ENCODE results near the gene SLC9A5.

SLC9A5 gene

GRCh38 chr16:67216612-67217490 is 31.9 kb upstream of the SLC9A5 start:
- no peak overlapping the region for H3K9ac ChIP-seq (ENCODE audit: low read depth, low read length)
- no peak for ATAC-seq (ENCODE audit: insufficient read depth, low read depth)
- no peak for TF ChIP-seq EZH2 (IDR thresholded peaks at IDR 0.05; ENCODE audit: borderline replicate concordance, low read depth, low read length, severe bottlenecking)
- no peak for TF ChIP-seq CTCF (IDR thresholded peaks at IDR 0.05; ENCODE audit: borderline replicate concordance, extremely low read depth, low read length, poor library complexity, severe bottlenecking)

DNA sequence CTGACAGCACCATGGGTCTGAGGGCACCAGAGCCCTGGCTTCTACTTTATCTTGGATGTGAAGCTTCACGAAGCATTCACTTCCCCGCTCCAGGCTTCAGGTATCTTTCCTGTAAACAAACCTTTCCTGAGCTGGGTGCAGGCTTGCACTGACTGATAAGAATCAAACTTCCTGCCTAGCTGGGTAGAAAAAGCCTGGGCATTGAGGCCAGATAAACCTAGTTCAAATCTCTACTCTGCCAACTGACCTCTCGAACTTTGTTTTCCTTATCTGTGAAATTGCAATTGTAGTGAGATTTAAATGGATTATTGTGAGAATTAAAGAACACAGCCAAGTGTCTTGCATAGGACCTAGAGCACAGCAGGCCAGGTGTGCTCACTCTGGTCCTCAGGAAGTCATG is 24.8 kb upstream of the SLC9A5 start:
- peaks cover 33% of the 10 kb centered on the region for H3K4me1 ChIP-seq (ENCODE audit: insufficient read depth, low read length)
- no peak for TF ChIP-seq EZH2 (IDR thresholded peaks at IDR 0.05; ENCODE audit: borderline replicate concordance, low read depth, low read length, severe bottlenecking)
- no peak for TF ChIP-seq CTCF (IDR thresholded peaks at IDR 0.05; ENCODE audit: borderline replicate concordance, extremely low read depth, low read length, poor library complexity, severe bottlenecking)
- H3K4me3 ChIP-seq (ENCODE audit: low read depth in 1 of 2, low read length in 2 of 2) = no peak overlapping the region
- H2AFZ ChIP-seq (ENCODE audit: low read depth, low read length) = no peak overlapping the region
- H3K27me3 ChIP-seq (ENCODE audit: insufficient read depth, low read length, poor library complexity) = no peaks in the 10 kb centered on the region
- peaks cover 28% of the 10 kb centered on the region for H3K79me2 ChIP-seq (ENCODE audit: insufficient read depth, low read length)
- H4K20me1 ChIP-seq (ENCODE audit: insufficient read depth, low read length) = 0 out of 2 replicates have a peak, but pooled peaks cover 11% of the 10 kb centered on the region
- DNase-seq = no peak
- H3K9ac ChIP-seq (ENCODE audit: low read depth, low read length) = no peak overlapping the region
- ATAC-seq (ENCODE audit: insufficient read depth, low read depth) = no peak
- H3K36me3 ChIP-seq (ENCODE audit: insufficient read depth, low read length) = peaks cover 18% of the 10 kb centered on the region
- H3K9me3 ChIP-seq (ENCODE audit: insufficient read depth, low read length, severe bottlenecking) = no peaks in the 10 kb centered on the region
- H3K4me2 ChIP-seq (ENCODE audit: insufficient read depth, low read length) = no peak overlapping the region
- H3K27ac ChIP-seq (ENCODE audit: low read length) = no peak overlapping the region

More at GRCh38 chr16:67216612-67217490, 31.9 kb upstream of the SLC9A5 start:
- no peaks in the 10 kb centered on the region for H4K20me1 ChIP-seq (ENCODE audit: insufficient read depth, low read length)
- DNase-seq = no peak
- no peak overlapping the region for H3K4me2 ChIP-seq (ENCODE audit: insufficient read depth, low read length)
- no peaks in the 10 kb centered on the region for H3K27me3 ChIP-seq (ENCODE audit: insufficient read depth, low read length, poor library complexity)
- H3K79me2 ChIP-seq (ENCODE audit: insufficient read depth, low read length) = no peaks in the 10 kb centered on the region
- no peak overlapping the region for H3K27ac ChIP-seq (ENCODE audit: low read length)
- no peaks in the 10 kb centered on the region for H3K4me1 ChIP-seq (ENCODE audit: insufficient read depth, low read length)
- H3K4me3 ChIP-seq (ENCODE audit: low read depth in 1 of 2, low read length in 2 of 2) = no peak overlapping the region
- no peak overlapping the region for H2AFZ ChIP-seq (ENCODE audit: low read depth, low read length)
- no peaks in the 10 kb centered on the region for H3K36me3 ChIP-seq (ENCODE audit: insufficient read depth, low read length)
- no peaks in the 10 kb centered on the region for H3K9me3 ChIP-seq (ENCODE audit: insufficient read depth, low read length, severe bottlenecking)

DNA sequence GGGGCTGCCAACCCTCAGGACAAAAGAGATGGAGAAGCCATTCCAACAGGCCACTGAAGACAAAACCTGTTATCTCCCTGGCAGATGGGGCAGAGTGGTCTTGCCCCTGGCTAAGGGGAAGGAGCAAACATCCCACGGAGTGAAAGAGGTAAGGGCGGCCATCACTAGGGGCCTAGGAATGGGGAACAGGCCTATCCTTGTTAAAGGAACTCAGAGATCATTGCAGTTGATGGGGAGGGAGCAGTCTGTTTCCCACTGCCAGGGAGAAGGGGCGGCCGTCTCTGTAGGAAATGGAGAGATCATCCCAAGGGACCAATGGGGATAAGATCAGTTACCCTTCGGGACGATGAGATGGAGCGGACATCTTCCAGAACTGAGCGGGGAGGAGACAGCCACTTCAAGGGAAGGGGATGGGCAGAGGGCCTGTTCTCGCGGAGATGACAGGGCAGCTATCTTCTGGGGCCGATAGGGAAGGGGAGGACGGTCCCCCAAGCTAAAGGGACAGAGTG is 22.4 kb upstream of the SLC9A5 start:
- peak overlapping the region; percentile 98 for H3K4me2 ChIP-seq (ENCODE audit: insufficient read depth, low read length)
- H3K4me3 ChIP-seq (ENCODE audit: low read depth in 1 of 2, low read length in 2 of 2) = peak overlapping the region; percentile 77 to 89
- H3K27ac ChIP-seq (ENCODE audit: low read length) = peak overlapping the region; percentile 77
- peaks cover 33% of the 10 kb centered on the region for H3K4me1 ChIP-seq (ENCODE audit: insufficient read depth, low read length)
- peaks cover 22% of the 10 kb centered on the region; the same call in 1 of the 2 replicates for H4K20me1 ChIP-seq (ENCODE audit: insufficient read depth, low read length)
- TF ChIP-seq EZH2 (IDR thresholded peaks at IDR 0.05; ENCODE audit: borderline replicate concordance, low read depth, low read length, severe bottlenecking) = no peak
- TF ChIP-seq CTCF (IDR thresholded peaks at IDR 0.05; ENCODE audit: borderline replicate concordance, extremely low read depth, low read length, poor library complexity, severe bottlenecking) = no peak
- no peak for DNase-seq
- H3K79me2 ChIP-seq (ENCODE audit: insufficient read depth, low read length) = peaks cover 28% of the 10 kb centered on the region
- no peak for ATAC-seq (ENCODE audit: insufficient read depth, low read depth)
- no peaks in the 10 kb centered on the region for H3K9me3 ChIP-seq (ENCODE audit: insufficient read depth, low read length, severe bottlenecking)
- peaks cover 42% of the 10 kb centered on the region for H3K36me3 ChIP-seq (ENCODE audit: insufficient read depth, low read length)
- H3K9ac ChIP-seq (ENCODE audit: low read depth, low read length) = peak overlapping the region; percentile 78
- H2AFZ ChIP-seq (ENCODE audit: low read depth, low read length) = peak overlapping the region; percentile 74
- H3K27me3 ChIP-seq (ENCODE audit: insufficient read depth, low read length, poor library complexity) = no peaks in the 10 kb centered on the region
